Effector memory CD4-positive, alpha-beta T cell (primary cell): ENCODE results near the gene TMEM131.

Experiments used
- DNase-seq, 3 donors: peaks; one replicate each; pipeline ENCODE4 v3.0.0-alpha.2; 2020
- H3K27ac ChIP-seq: 2 replicates; pipeline ENCODE4 v1.7.0; 2013; ENCODE audit warnings: mild to moderate bottlenecking, low read length, moderate library complexity; ENCODE audit not compliant: insufficient read depth, poor library complexity, severe bottlenecking
- H3K27me3 ChIP-seq: replicated peaks from 2 replicates; pipeline ENCODE4 v1.7.0; 2013; ENCODE audit warnings: mild to moderate bottlenecking, low read length; ENCODE audit not compliant: insufficient read depth, control insufficient read depth, poor library complexity, severe bottlenecking
- H3K36me3 ChIP-seq: 2 replicates; pipeline ENCODE4 v1.7.0; 2013; ENCODE audit warnings: mild to moderate bottlenecking, low read length, moderate library complexity; ENCODE audit not compliant: control insufficient read depth, insufficient read depth
- H3K4me1 ChIP-seq: 2 replicates; pipeline ENCODE4 v1.7.0; 2013; ENCODE audit warnings: low read length, mild to moderate bottlenecking; ENCODE audit not compliant: control insufficient read depth, insufficient read depth, poor library complexity, severe bottlenecking
- H3K4me3 ChIP-seq: 2 replicates; pipeline ENCODE4 v1.7.0; 2013; ENCODE audit warnings: low read length, low read depth, mild to moderate bottlenecking; ENCODE audit not compliant: insufficient read depth, poor library complexity, severe bottlenecking
- H3K9me3 ChIP-seq: 2 replicates; pipeline ENCODE4 v1.7.0; 2013; ENCODE audit warnings: mild to moderate bottlenecking, low read length, moderate library complexity; ENCODE audit not compliant: control insufficient read depth

The TMEM131 gene

GRCh38 chr2:98020992-98021713 is 25.4 kb upstream of the TMEM131 start:
- Histone ChIP-seq H3K4me1 (no peaks in the 10 kb centered on the region), H3K27me3 (no peaks in the 10 kb centered on the region), H3K9me3 (no peaks in the 10 kb centered on the region), H3K4me3 (no peak overlapping the region), H3K27ac (no peak overlapping the region), H3K36me3 (no peaks in the 10 kb centered on the region)
- no peak for DNase-seq

- no peaks in the 10 kb centered on the region for H3K4me1 ChIP-seq
- H3K27ac ChIP-seq, result no peak overlapping the region
- H3K9me3 ChIP-seq, result no peaks in the 10 kb centered on the region
- no peak overlapping the region for H3K4me3 ChIP-seq
- no peaks in the 10 kb centered on the region for H3K27me3 ChIP-seq
- no peak for DNase-seq
- no peaks in the 10 kb centered on the region for H3K36me3 ChIP-seq
Observed at GRCh38 chr2:98020516-98020915, 24.8 kb upstream of the TMEM131 start.

GRCh38 chr2:98016908-98017670 is 21.3 kb upstream of the TMEM131 start:
- DNase-seq, result no peak
- H3K27ac ChIP-seq, result no peak overlapping the region
- no peaks in the 10 kb centered on the region for H3K36me3 ChIP-seq
- H3K27me3 ChIP-seq, result no peaks in the 10 kb centered on the region
- no peaks in the 10 kb centered on the region for H3K9me3 ChIP-seq
- no peak overlapping the region for H3K4me3 ChIP-seq
- H3K4me1 ChIP-seq, result no peaks in the 10 kb centered on the region

- no peak for DNase-seq
- H3K36me3 ChIP-seq, result no peaks in the 10 kb centered on the region
- no peak overlapping the region for H3K4me3 ChIP-seq
- no peaks in the 10 kb centered on the region for H3K4me1 ChIP-seq
- H3K9me3 ChIP-seq, result no peaks in the 10 kb centered on the region
- H3K27ac ChIP-seq, result no peak overlapping the region
- H3K27me3 ChIP-seq, result no peaks in the 10 kb centered on the region
Observed at GRCh38 chr2:98015671-98016070, 19.9 kb upstream of the TMEM131 start.

GRCh38 chr2:98014379-98014778 is 18.6 kb upstream of the TMEM131 start:
- no peaks in the 10 kb centered on the region for H3K36me3 ChIP-seq
- no peak overlapping the region for H3K4me3 ChIP-seq
- no peaks in the 10 kb centered on the region for H3K9me3 ChIP-seq
- H3K4me1 ChIP-seq, result no peaks in the 10 kb centered on the region
- no peak overlapping the region for H3K27ac ChIP-seq
- DNase-seq, result no peak
- H3K27me3 ChIP-seq, result no peaks in the 10 kb centered on the region

GRCh38 chr2:98013407-98014042 is 17.8 kb upstream of the TMEM131 start:
- Histone ChIP-seq H3K27ac (no peak overlapping the region), H3K9me3 (no peaks in the 10 kb centered on the region), H3K4me3 (no peak overlapping the region), H3K4me1 (no peaks in the 10 kb centered on the region), H3K36me3 (no peaks in the 10 kb centered on the region), H3K27me3 (no peaks in the 10 kb centered on the region)
- no peak for DNase-seq

- Histone ChIP-seq H3K36me3 (no peaks in the 10 kb centered on the region), H3K27ac (no peak overlapping the region), H3K27me3 (no peaks in the 10 kb centered on the region), H3K4me3 (no peak overlapping the region), H3K4me1 (no peaks in the 10 kb centered on the region), H3K9me3 (no peaks in the 10 kb centered on the region)
- no peak for DNase-seq
Observed at GRCh38 chr2:98012561-98012991, 16.8 kb upstream of the TMEM131 start.

GRCh38 chr2:98009887-98010760 is 14.4 kb upstream of the TMEM131 start:
- no peaks in the 10 kb centered on the region for H3K27me3 ChIP-seq
- H3K4me3 ChIP-seq, result no peak overlapping the region
- no peaks in the 10 kb centered on the region for H3K9me3 ChIP-seq
- H3K4me1 ChIP-seq, result no peaks in the 10 kb centered on the region
- no peaks in the 10 kb centered on the region for H3K36me3 ChIP-seq
- DNase-seq, result no peak
- no peak overlapping the region for H3K27ac ChIP-seq

GRCh38 chr2:98008415-98008814 is 12.7 kb upstream of the TMEM131 start:
- Histone ChIP-seq H3K9me3 (no peaks in the 10 kb centered on the region), H3K4me3 (no peak overlapping the region), H3K36me3 (no peaks in the 10 kb centered on the region), H3K4me1 (no peaks in the 10 kb centered on the region), H3K27ac (no peak overlapping the region), H3K27me3 (no peaks in the 10 kb centered on the region)
- DNase-seq, result no peak
